ENCODE data around the gene OR52I1.

OR52I1 gene

DNA sequence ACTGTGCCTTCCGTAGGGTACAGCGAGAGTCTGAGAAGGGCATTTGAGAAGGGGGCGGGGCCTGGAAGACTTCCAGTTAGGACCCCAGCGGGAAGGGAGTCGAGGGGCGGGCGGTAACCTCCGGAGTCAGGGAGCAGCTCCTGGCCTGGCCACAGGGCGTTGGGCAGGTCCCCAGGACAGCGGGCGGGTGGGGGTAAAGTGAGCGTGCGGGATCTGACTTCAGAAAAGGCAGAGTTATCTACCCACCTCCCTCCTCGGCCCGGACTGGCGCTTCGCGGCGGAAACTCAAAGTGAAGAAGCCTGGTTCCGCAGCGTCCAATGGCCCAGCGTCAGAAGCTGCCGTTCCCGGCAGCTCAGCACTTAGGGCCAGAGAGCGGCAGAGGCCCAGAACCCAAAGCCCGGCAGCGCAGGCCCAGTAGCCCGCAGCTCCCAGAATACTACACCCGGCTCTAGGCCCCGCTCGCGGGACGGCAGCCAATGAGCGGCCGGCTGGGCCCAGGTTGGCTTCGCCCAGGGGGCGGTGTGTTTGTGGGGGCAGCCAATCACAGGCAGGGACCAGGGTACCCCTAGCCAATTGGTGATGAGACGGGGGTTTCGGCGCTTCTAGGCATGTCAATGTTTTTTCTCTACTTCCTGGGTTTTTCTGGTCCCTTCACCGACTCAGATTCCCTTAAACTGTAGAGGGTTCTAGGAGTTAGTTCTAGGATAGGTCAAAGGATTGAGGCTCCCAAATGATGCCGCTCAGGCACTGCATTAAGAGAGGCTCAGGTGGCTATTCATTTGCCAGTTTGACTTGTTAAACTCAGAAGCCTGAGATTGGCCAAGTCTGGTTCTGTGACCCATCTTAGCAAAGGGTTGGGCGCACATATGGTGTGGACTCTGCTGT lies 14.2 kb downstream of the OR52I1 start, which contains the start of gene TRIM68:
TSS of gene TRIM68 (minus strand) at position 451 of the 886 bp plus-strand sequence. CDS start 2,727 bp downstream, outside the sequence.
- no peaks in the 10 kb centered on the region for H4K20me1 ChIP-seq (ENCODE audit: low read depth, low read length)
- H3K27me3 ChIP-seq (ENCODE audit: low read length) = no peaks in the 10 kb centered on the region; the same call in 1 of the 2 replicates
- H3K36me3 ChIP-seq (ENCODE audit: low read length) = no peaks in the 10 kb centered on the region
- TF ChIP-seq, protein P1, sequence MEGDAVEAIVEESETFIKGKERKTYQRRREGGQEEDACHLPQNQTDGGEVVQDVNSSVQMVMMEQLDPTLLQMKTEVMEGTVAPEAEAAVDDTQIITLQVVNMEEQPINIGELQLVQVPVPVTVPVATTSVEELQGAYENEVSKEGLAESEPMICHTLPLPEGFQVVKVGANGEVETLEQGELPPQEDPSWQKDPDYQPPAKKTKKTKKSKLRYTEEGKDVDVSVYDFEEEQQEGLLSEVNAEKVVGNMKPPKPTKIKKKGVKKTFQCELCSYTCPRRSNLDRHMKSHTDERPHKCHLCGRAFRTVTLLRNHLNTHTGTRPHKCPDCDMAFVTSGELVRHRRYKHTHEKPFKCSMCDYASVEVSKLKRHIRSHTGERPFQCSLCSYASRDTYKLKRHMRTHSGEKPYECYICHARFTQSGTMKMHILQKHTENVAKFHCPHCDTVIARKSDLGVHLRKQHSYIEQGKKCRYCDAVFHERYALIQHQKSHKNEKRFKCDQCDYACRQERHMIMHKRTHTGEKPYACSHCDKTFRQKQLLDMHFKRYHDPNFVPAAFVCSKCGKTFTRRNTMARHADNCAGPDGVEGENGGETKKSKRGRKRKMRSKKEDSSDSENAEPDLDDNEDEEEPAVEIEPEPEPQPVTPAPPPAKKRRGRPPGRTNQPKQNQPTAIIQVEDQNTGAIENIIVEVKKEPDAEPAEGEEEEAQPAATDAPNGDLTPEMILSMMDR (IDR thresholded peaks at IDR 0.05; ENCODE audit: insufficient read depth, low read length, poor library complexity, severe bottlenecking) = no peak
- TF ChIP-seq EZH2phosphoT487 (conservative IDR thresholded peaks at IDR 0.05; ENCODE audit: low read length) = no peak
- peak within 1 kb of the TSS; percentile 78 for H3K9ac ChIP-seq (ENCODE audit: low read length)
- H3K9me2 ChIP-seq (replicated peaks; ENCODE audit: insufficient read depth, low read length) = no peaks in the 10 kb centered on the region
- H3F3A ChIP-seq (ENCODE audit: insufficient read depth) = no peaks in the 10 kb centered on the region
- peak within 1 kb of the TSS; percentile 100 for H2AFZ ChIP-seq (ENCODE audit: low read depth, low read length, severe bottlenecking)
- no peaks in the 10 kb centered on the region for H3K9me3 ChIP-seq (ENCODE audit: insufficient read depth, low read length)
- H3K4me2 ChIP-seq (ENCODE audit: low read depth, low read length, poor library complexity, severe bottlenecking) = peak within 1 kb of the TSS; percentile 94
- H3K4me3 ChIP-seq (ENCODE audit: insufficient read depth, low read length, poor library complexity, severe bottlenecking) = peak within 1 kb of the TSS; percentile 65
- peaks cover 21% of the 10 kb centered on the region; the same call in 1 of the 2 replicates for H3K79me2 ChIP-seq (ENCODE audit: insufficient read depth, low read length)
- peak within 1 kb of the TSS; percentile 44 for H3K27ac ChIP-seq (ENCODE audit: low read depth, low read length)

DNA sequence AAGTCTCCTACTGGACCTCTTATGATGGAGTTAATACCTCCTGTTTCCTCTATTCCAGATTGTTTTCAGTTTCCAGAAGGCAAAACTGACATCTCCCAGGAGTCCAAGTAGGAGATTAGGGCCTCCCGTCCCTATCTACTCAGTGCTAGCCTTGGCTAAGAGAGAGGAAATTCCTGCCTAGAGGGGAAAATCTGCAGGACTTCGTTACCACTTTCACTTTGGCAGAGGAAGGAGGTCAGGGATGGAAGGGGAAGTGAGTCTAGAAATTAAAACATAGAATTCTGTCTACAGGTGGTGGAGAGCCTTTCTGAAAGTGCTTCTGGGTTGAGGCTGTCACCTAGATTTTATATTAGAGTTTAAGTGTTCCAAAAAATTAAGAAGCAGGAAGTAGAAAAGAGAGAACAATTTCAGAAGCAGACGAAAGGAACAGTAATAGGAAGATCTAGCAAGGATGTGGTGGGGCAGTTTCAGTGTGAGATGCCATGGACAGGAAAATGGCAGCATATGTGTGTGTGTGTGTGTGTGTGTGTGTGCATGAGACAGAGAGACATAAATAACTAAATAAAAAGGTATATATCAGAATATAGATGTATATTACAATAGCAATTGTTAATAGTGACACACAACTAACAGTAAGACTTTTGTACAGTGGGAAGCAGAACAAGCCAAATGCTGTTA lies 16.6 kb downstream of the OR52I1 start:
- no peaks in the 10 kb centered on the region for H3K9me3 ChIP-seq (ENCODE audit: insufficient read depth, low read length)
- no peak for TF ChIP-seq EZH2phosphoT487 (conservative IDR thresholded peaks at IDR 0.05; ENCODE audit: low read length)
- TF ChIP-seq, protein P1 (IDR thresholded peaks at IDR 0.05; ENCODE audit: insufficient read depth, low read length, poor library complexity, severe bottlenecking) = no peak

DNA sequence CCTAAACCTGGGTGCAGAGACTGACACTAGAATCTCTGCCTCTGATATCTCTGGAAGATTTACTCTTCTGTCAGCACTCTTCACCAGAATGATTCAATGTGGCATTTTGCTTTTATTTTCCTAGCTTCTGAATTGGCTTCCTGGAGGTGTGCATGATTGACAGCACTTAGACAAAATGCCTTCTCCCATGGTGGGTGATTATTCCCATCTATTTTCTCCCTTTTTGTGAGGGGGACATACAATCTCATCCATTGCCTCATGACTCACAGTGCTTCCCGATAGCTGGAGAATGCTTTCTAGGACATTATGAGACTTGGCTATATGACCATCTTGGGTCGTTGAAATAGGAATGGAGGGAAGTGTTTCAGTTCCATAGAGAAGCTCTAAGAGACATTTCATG lies 18.1 kb downstream of the OR52I1 start:
- TF ChIP-seq, protein P1 (IDR thresholded peaks at IDR 0.05; ENCODE audit: insufficient read depth, low read length, poor library complexity, severe bottlenecking) = no peak
- TF ChIP-seq EZH2phosphoT487 (conservative IDR thresholded peaks at IDR 0.05; ENCODE audit: low read length) = no peak
- Histone ChIP-seq H4K20me1 (ENCODE audit: low read depth, low read length) (no peaks in the 10 kb centered on the region), H3K4me3 (ENCODE audit: insufficient read depth, low read length, poor library complexity, severe bottlenecking) (no peak overlapping the region)

More for the DNA sequence above, 16.6 kb downstream of the OR52I1 start:
- H3K36me3 ChIP-seq (ENCODE audit: low read length) = no peaks in the 10 kb centered on the region
- H4K20me1 ChIP-seq (ENCODE audit: low read depth, low read length) = no peaks in the 10 kb centered on the region
- no peaks in the 10 kb centered on the region for H3K9me2 ChIP-seq (replicated peaks; ENCODE audit: insufficient read depth, low read length)
- no peak overlapping the region for H3K4me3 ChIP-seq (ENCODE audit: insufficient read depth, low read length, poor library complexity, severe bottlenecking)
- no peak overlapping the region for H3K9ac ChIP-seq (ENCODE audit: low read length)
- H3K27ac ChIP-seq (ENCODE audit: low read depth, low read length) = no peak overlapping the region
- H3K79me2 ChIP-seq (ENCODE audit: insufficient read depth, low read length) = peaks cover 21% of the 10 kb centered on the region; the same call in 1 of the 2 replicates
- peak overlapping the region; percentile 29 for H3K4me2 ChIP-seq (ENCODE audit: low read depth, low read length, poor library complexity, severe bottlenecking)
- peak overlapping the region; percentile 100 for H2AFZ ChIP-seq (ENCODE audit: low read depth, low read length, severe bottlenecking)
- H3K27me3 ChIP-seq (ENCODE audit: low read length) = no peaks in the 10 kb centered on the region; the same call in 1 of the 2 replicates
- no peaks in the 10 kb centered on the region for H3F3A ChIP-seq (ENCODE audit: insufficient read depth)

More for the DNA sequence above, 18.1 kb downstream of the OR52I1 start:
- Histone ChIP-seq H3K9ac (ENCODE audit: low read length) (no peak overlapping the region), H3K27me3 (ENCODE audit: low read length) (no peaks in the 10 kb centered on the region; the same call in 1 of the 2 replicates), H2AFZ (ENCODE audit: low read depth, low read length, severe bottlenecking) (no peak overlapping the region), H3K9me2 (replicated peaks; ENCODE audit: insufficient read depth, low read length) (no peaks in the 10 kb centered on the region), H3K9me3 (ENCODE audit: insufficient read depth, low read length) (no peaks in the 10 kb centered on the region), H3K79me2 (ENCODE audit: insufficient read depth, low read length) (peaks cover 7% of the 10 kb centered on the region; the same call in 1 of the 2 replicates), H3K36me3 (ENCODE audit: low read length) (no peaks in the 10 kb centered on the region), H3K4me2 (ENCODE audit: low read depth, low read length, poor library complexity, severe bottlenecking) (no peak overlapping the region), H3F3A (ENCODE audit: insufficient read depth) (no peaks in the 10 kb centered on the region), H3K27ac (ENCODE audit: low read depth, low read length) (no peak overlapping the region)
